Neutrophil (primary cell): ENCODE results near the gene SMIM29.

Experiments
- H3K27ac ChIP-seq: fragments of 200-600 bp; sonication (generic); 2 replicates; pipeline ENCODE4 v1.5.1; 2016; ENCODE audit warnings: mild to moderate bottlenecking, moderate library complexity
- H3K27me3 ChIP-seq: fragments of 200-600 bp; sonication (generic); 2 replicates; pipeline ENCODE4 v1.6.0; 2016; ENCODE audit warnings: mild to moderate bottlenecking
- H3K36me3 ChIP-seq: fragments of 200-600 bp; sonication (generic); 2 replicates; pipeline ENCODE4 v1.5.1; 2017
- H3K4me1 ChIP-seq, 2 experiments: fragments of 200-600 bp in 1 of 2; sonication (generic) in 1 of 2; 1 replicate in 1 of 2; 2 replicates in 1 of 2; pipeline versions ENCODE4 v1.5.1 to v1.6.1; 2013 to 2016; ENCODE audit warnings: low read depth in 1 of 2, low read length in 1 of 2, mild to moderate bottlenecking in 1 of 2, moderate library complexity in 1 of 2; ENCODE audit not compliant: control insufficient read depth in 1 of 2, insufficient read depth in 1 of 2
- H3K4me3 ChIP-seq, 2 experiments: fragments of 200-600 bp in 1 of 2; sonication (generic) in 1 of 2; 1 replicate in 1 of 2; 2 replicates in 1 of 2; pipeline ENCODE4 v1.5.1; 2013 to 2016; ENCODE audit warnings: low read depth in 1 of 2, low read length in 1 of 2, mild to moderate bottlenecking in 1 of 2, moderate library complexity in 1 of 2
- H3K9me3 ChIP-seq: fragments of 200-600 bp; sonication (generic); 2 replicates; pipeline ENCODE4 v1.5.1; 2016
- TF ChIP-seq, protein P1 (sequence below): fragments of 200-600 bp; sonication (generic); IDR thresholded peaks from 2 replicates; pipeline ENCODE4 v1.5.1; 2016; ENCODE audit warnings: antibody characterized with exemption

SMIM29 gene

DNA sequence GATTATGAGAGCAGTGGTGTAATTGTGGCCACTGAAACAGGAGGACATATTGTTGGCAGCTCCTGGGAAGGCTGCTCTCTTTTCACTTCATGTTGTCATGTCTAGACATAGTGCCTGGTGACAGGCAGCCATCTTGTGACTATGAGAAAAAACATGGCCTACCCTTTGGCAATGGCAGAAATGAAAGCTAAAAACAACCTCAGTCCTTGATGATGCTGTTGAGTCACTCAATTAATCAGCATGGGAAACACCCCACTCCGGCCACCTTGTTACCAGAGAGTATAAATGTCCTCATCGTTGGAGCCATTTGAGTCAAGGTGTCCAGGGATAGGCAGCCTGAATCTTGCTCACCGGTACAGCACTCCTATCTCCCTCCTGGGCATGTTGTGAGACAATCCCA is 43.3 kb downstream of the SMIM29 start:
- TF ChIP-seq, protein P1, sequence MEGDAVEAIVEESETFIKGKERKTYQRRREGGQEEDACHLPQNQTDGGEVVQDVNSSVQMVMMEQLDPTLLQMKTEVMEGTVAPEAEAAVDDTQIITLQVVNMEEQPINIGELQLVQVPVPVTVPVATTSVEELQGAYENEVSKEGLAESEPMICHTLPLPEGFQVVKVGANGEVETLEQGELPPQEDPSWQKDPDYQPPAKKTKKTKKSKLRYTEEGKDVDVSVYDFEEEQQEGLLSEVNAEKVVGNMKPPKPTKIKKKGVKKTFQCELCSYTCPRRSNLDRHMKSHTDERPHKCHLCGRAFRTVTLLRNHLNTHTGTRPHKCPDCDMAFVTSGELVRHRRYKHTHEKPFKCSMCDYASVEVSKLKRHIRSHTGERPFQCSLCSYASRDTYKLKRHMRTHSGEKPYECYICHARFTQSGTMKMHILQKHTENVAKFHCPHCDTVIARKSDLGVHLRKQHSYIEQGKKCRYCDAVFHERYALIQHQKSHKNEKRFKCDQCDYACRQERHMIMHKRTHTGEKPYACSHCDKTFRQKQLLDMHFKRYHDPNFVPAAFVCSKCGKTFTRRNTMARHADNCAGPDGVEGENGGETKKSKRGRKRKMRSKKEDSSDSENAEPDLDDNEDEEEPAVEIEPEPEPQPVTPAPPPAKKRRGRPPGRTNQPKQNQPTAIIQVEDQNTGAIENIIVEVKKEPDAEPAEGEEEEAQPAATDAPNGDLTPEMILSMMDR: no peak
- H3K36me3 ChIP-seq: no peaks in the 10 kb centered on the region
- no peak overlapping the region for H3K27ac ChIP-seq
- no peaks in the 10 kb centered on the region for H3K9me3 ChIP-seq
- H3K4me3 ChIP-seq: no peak overlapping the region
- H3K27me3 ChIP-seq: no peaks in the 10 kb centered on the region
- H3K4me1 ChIP-seq: no peaks in the 10 kb centered on the region

DNA sequence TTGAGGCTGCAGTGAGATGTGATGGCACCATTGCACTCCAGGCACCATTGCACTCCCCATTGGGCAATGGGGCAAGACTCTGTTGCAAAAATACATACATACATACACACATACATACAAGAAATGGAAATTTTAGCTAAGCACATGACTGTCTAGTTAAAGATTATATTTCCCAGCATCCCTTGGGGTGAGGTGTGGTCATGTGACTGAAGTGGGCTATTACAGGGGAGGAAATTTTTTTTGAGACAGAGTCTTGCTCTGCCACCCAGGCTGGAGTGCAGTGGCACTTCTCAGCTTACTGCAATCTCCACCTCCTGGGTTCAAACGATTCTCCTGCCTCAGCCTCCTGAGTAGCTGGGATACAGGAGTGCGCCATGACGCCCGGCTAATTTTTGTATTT is 44.1 kb downstream of the SMIM29 start:
- H3K27ac ChIP-seq: no peak overlapping the region
- TF ChIP-seq, protein P1: no peak

DNA sequence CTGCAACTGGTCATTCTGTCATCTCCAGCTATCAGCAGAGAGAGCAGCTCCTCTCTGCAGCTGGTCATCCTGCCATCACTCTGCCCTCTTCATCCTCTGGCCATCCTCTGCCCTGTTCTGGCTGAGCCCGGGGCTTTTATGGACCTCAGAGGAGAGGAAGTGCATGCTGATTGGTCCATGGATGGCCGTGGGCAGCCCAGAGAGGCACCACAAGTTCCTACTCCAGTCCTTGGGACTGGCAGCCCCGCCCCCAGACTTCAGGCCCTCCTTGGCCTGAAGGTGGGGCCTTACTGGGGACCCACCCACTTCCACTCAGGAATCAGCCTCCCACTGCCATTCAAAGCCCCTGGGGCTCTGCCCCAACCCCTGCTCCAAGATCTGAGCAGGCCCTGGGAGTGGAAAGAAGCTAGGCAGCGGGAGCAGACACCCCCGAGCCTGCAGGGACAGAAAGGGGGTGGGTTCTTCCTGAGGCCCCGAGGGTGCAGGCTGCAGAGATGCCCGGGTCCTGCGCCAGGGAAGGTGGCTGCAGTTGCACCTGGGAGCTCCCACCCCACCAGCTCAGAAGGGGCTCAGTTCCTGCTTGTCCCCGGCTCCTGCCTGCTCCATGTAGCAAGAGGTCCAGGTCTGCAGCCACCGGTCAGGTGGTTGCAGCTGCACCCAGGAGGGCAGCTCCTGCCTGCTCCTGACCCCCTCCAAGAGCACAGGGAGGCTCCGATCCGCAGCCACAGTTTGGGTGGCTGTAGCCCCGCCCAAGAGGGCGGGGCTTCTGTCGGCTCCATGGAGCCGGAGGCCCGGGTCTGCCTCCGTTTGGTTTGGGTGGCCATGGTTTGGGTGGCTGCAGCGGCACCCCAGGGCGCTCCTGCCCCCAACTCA is 46.2 kb downstream of the SMIM29 start:
- Histone ChIP-seq H3K27me3 (peaks cover 10% of the 10 kb centered on the region), H3K36me3 (no peaks in the 10 kb centered on the region), H3K4me1 (no peaks in the 10 kb centered on the region), H3K4me3 (no peak overlapping the region), H3K27ac (no peak overlapping the region), H3K9me3 (no peaks in the 10 kb centered on the region)
- TF ChIP-seq, protein P1: no peak

More for the DNA sequence above, 44.1 kb downstream of the SMIM29 start:
- Histone ChIP-seq H3K9me3 (no peaks in the 10 kb centered on the region), H3K27me3 (no peaks in the 10 kb centered on the region), H3K36me3 (no peaks in the 10 kb centered on the region), H3K4me1 (no peaks in the 10 kb centered on the region), H3K4me3 (no peak overlapping the region)

DNA sequence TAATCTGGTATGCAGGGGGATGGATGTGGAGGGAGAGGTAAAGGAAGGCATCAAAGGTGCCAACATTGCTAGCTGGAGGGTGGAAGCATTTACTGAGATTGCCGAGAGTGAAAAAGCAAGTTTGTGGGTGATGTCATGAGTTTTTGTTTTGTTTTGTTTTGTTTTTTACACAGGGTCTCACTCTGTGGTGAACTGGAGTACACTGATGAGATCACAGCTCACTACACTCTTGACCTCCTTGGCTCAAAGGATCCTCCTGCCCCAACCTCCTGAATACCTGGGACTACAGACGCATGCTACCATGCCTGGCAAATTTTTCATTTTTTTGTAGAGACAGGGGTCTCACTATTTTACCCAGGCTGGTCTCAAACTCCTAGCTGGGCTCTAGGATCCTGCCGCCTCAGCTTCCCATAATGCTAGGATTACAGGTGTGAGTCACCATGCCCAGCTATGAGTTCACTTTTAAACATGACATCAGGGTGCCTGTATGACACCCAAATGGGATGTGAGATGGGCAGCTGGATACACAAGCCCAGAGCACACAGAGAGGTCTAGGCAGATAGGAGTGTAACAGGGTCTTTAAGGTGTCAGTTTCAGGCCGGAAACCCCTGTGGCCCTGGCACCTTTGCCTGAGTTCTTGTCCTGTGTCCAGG is 47.2 kb downstream of the SMIM29 start:
- Histone ChIP-seq H3K36me3 (no peaks in the 10 kb centered on the region), H3K27ac (no peak overlapping the region), H3K4me1 (peaks cover 3% of the 10 kb centered on the region in 2 experiments), H3K27me3 (peaks cover 13% of the 10 kb centered on the region), H3K9me3 (no peaks in the 10 kb centered on the region), H3K4me3 (no peak overlapping the region)
- TF ChIP-seq, protein P1: no peak

DNA sequence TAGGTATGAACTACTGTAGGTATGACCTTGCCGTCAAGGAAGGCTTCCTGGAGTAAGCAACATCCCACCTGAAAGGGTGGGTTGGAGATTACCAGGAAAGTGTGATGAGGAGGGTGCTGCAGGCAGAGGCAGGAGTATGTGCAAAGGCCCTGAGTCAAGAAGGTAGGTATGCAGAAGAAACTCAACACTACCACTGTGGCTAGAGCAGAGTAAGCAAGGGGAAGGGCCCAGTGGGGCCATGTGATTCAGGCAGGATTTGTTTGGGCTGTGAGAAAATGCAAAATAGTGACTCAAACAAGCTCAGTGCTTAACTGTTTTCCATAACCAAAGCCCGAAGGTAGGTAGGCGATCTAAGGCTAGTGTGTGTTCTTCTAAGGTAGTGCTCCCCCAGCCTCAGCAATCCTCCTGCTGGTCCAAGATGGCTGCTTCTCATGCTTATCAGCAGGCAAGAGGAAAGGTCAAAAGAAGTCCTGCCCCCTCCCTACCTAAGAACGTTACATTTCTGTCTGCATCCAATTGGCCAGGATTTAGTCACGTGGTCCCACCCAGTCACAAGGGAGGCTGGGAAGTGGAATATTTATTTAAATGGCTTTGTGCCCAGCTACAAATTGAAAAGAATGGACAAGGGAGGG is 48.4 kb downstream of the SMIM29 start:
- no peak overlapping the region for H3K27ac ChIP-seq
- TF ChIP-seq, protein P1: no peak
- H3K9me3 ChIP-seq: no peaks in the 10 kb centered on the region
- no peaks in the 10 kb centered on the region for H3K36me3 ChIP-seq
- peaks cover 15% of the 10 kb centered on the region for H3K27me3 ChIP-seq
- H3K4me1 ChIP-seq: peaks cover 9 to 11% of the 10 kb centered on the region in 2 experiments
- H3K4me3 ChIP-seq: no peak overlapping the region
